ENCODE results near the gene SLC9A7.

DNA sequence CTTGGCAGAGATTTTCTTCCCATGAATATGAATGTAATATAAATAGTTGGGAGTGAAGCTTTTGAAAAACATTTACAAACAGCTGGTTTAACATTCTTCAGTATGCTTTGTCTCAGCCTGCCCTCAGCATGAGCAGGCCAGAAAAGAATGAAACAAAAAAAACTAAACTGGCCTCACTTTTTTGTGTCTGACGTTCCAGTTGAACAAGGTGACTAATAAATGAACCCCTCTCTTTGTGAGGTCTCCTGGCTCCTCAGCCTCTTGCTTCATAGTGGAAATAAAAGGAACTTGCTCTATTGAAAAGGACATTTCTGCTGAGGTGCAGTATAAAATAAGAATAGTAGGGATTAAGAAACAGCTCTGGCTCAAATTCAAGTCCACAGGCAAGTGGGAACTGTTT lies 176.0 kb downstream of the SLC9A7 start:
- TF ChIP-seq, protein P1, sequence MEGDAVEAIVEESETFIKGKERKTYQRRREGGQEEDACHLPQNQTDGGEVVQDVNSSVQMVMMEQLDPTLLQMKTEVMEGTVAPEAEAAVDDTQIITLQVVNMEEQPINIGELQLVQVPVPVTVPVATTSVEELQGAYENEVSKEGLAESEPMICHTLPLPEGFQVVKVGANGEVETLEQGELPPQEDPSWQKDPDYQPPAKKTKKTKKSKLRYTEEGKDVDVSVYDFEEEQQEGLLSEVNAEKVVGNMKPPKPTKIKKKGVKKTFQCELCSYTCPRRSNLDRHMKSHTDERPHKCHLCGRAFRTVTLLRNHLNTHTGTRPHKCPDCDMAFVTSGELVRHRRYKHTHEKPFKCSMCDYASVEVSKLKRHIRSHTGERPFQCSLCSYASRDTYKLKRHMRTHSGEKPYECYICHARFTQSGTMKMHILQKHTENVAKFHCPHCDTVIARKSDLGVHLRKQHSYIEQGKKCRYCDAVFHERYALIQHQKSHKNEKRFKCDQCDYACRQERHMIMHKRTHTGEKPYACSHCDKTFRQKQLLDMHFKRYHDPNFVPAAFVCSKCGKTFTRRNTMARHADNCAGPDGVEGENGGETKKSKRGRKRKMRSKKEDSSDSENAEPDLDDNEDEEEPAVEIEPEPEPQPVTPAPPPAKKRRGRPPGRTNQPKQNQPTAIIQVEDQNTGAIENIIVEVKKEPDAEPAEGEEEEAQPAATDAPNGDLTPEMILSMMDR (IDR thresholded peaks at IDR 0.05) = no peak
- no peak for TF ChIP-seq POLR2A (IDR thresholded peaks at IDR 0.05)

All from transverse colon (tissue), 3 donors.